Heart right ventricle (tissue), 16 donors: Measurements from ENCODE around the gene GRWD1. TPM values are rescaled to one million over a fixed set of nuclear protein-coding genes. Genes with fewer than 3 reads are reported as not detected.

Source experiments
- ATAC-seq, 8 donors: fragments of 200-7000 bp; cut with Tn5 transposase; one replicate each; pipeline ENCODE4 v1.9.1; 2020; ENCODE audit warnings: mild to moderate bottlenecking in 8 of 8, moderate library complexity in 8 of 8, moderate number of reproducible peaks in 1 of 8
- DNase-seq, 2 donors: peaks; one replicate each; pipeline ENCODE4 v3.0.0-alpha.2; 2020
- H3K27ac ChIP-seq, 10 donors: fragments of 200-600 bp; sonication (generic) in 2 of 10; one replicate each; pipeline versions ENCODE4 v1.5.0 to v1.8.0; 2020 to 2022; ENCODE audit warnings: mild to moderate bottlenecking in 3 of 10
- H3K27me3 ChIP-seq, 7 donors: fragments of 200-600 bp; one replicate each; pipeline ENCODE4 v1.8.0; 2021 to 2022; ENCODE audit warnings: mild to moderate bottlenecking in 2 of 7
- H3K36me3 ChIP-seq, 9 donors: fragments of 200-600 bp; sonication (generic) in 1 of 9; one replicate each; pipeline versions ENCODE4 v1.5.0 to v1.8.0; 2020 to 2022; ENCODE audit warnings: mild to moderate bottlenecking in 2 of 9
- H3K4me1 ChIP-seq, 9 donors: fragments of 200-600 bp; sonication (generic) in 1 of 9; one replicate each; pipeline versions ENCODE4 v1.5.0 to v1.8.0; 2020 to 2022; ENCODE audit warnings: mild to moderate bottlenecking in 4 of 9
- H3K4me3 ChIP-seq, 10 donors: fragments of 200-600 bp; sonication (generic) in 2 of 10; one replicate each; pipeline versions ENCODE4 v1.5.0 to v1.8.0; 2020 to 2022; ENCODE audit warnings: mild to moderate bottlenecking in 7 of 10, moderate library complexity in 2 of 10
- H3K9me3 ChIP-seq, 11 donors: fragments of 200-600 bp in 10 of 11; sonication (generic) in 2 of 11; one replicate each; pipeline versions ENCODE4 v1.5.0 to v1.8.0; 2013 to 2022; ENCODE audit warnings: mild to moderate bottlenecking in 2 of 11, control low read depth in 1 of 11, moderate library complexity in 1 of 11
- CTCF ChIP-seq, 9 donors: fragments of 200-600 bp; sonication (generic) in 2 of 9; IDR thresholded peaks; one replicate each; pipeline versions ENCODE4 v1.5.0 to v1.8.0; 2021 to 2022; ENCODE audit warnings: antibody characterized with exemption in 9 of 9, mild to moderate bottlenecking in 5 of 9, moderate library complexity in 1 of 9
- WGBS, 2 donors: extraction: QIAGEN DNeasy Blood & Tissue Kit; methylation state at CpG; one replicate each; pipeline ENCODE4 v1.1.7; 2013; ENCODE audit warnings: inconsistent platforms in 1 of 2; 5-methylcytosine and 5-hydroxymethylcytosine counted together
- intact Hi-C, 10 donors: fragments of 100-400 bp; cut with DNase I; formaldehyde crosslinking; loops; one replicate each; pipeline versions ENCODE4 v1.11.1 to v1.14.2; 2022
- polyA plus RNA-seq, 2 donors: library from polyadenylated mRNA; stranded (reverse); fragments of 200-250 nt; gene quantifications; one replicate each; pipeline ENCODE4 v1.2.3, GENCODE V29; 2013
- total RNA-seq, 10 donors: library from RNA; stranded (reverse); fragmentation: NEBNext Ultra II Directional in 3 of 10; extraction: Animal tissue kit (Norgen Biotek cat#: 25700) in 3 of 10; gene quantifications; one replicate each; pipeline versions ENCODE4 v1.2.1 to v1.2.4, GENCODE V29; 2021 to 2023
- donor health status: Arrhythmogenic right ventricular cardiomyopathy.
- donor health status: ischemic (EF 13 %, LVEDD 7.1; RV severe dilation, severe dysfunction).
- donor health status: healthy with polysubstance abuse.
- donor health status: DM: no; HTN: yes; CAD: no.
- donor health status: DM: no; HTN: no; CAD: no.
- donor health status: ischemic (EF 25% LVEDD 6.9; RV normal size, moderate dysfunction).
- donor health status: ischemic (EF 25% LVEDD 5.7; RV mildly dilated, moderate dysfunction).
- donor health status: healthy.
- donor health status: DM: yes; HTN: yes; CAD: no.
- donor health status: Ischemic cardiomyopathy.
- donor health status: ischemic (EF 35%, LVEDD 5.7; RV mildly dilated, moderate dysfunction).
- donor health status: nonischemic (EF 11% LVEDD 7.7; RV severe dilation, severe dysfunction).
- donor health status: DM: yes; HTN: yes; CAD: no.
- donor health status: PGD.
- donor health status: ischemic (EF 29% LVEDD 5.4; RV normal size, mild dysfunction).
- donor health status: nonischemic (EF 23%, LVEDD 6.1; RV moderate dilation, normal function).

Gene GRWD1
- total and polyA plus RNA-seq, 12 donors: 5.6 to 26.2 (median 17.0) TPM

- no peak for ATAC-seq
Measured at GRCh38 chr19:48418317-48419064, 27.3 kb upstream of the GRWD1 start.

GRCh38 chr19:48419158-48419920, 26.4 kb upstream of the GRWD1 start:
- H3K36me3 ChIP-seq: no peaks in the 10 kb centered on the region
- no peak overlapping the region for H3K27ac ChIP-seq
- intact Hi-C loops: no loop called here
- ATAC-seq: peak in 5 of 8 donors; percentile 40 to 67 (median 54)
- peaks cover 0 to 16% (median 4%) of the 10 kb centered on the region in 9 donors for H3K4me1 ChIP-seq
- DNase-seq: no peak
- TF ChIP-seq CTCF (IDR thresholded peaks at IDR 0.05): no peak
- no peak overlapping the region for H3K4me3 ChIP-seq
- WGBS, 2 donors: 67 to 69% methylated on average over 31 of the region's 31 CpGs
- H3K9me3 ChIP-seq: no peaks in the 10 kb centered on the region
- peaks cover 0 to 20% (median 9%) of the 10 kb centered on the region in 7 donors for H3K27me3 ChIP-seq

More at GRCh38 chr19:48418317-48419064, 27.3 kb upstream of the GRWD1 start:
- peaks cover 0 to 16% (median 6%) of the 10 kb centered on the region in 9 donors for H3K4me1 ChIP-seq
- H3K9me3 ChIP-seq: no peaks in the 10 kb centered on the region
- peaks cover 0 to 24% (median 9%) of the 10 kb centered on the region in 7 donors for H3K27me3 ChIP-seq
- 81 to 87% methylated on average over 6 of the region's 6 CpGs for WGBS, 2 donors
- no peak for DNase-seq
- TF ChIP-seq CTCF (IDR thresholded peaks at IDR 0.05): no peak
- no peaks in the 10 kb centered on the region for H3K36me3 ChIP-seq
- no peak overlapping the region for H3K4me3 ChIP-seq
- intact Hi-C loops: no loop called here
- H3K27ac ChIP-seq: no peak overlapping the region

- H3K4me3 ChIP-seq: no peak overlapping the region
- 74 to 77% methylated on average over 16 of the region's 16 CpGs for WGBS, 2 donors
- H3K27ac ChIP-seq: no peak overlapping the region
- H3K27me3 ChIP-seq: peaks cover 0 to 5% (median 0%) of the 10 kb centered on the region in 7 donors
- H3K36me3 ChIP-seq: no peaks in the 10 kb centered on the region
- no peaks in the 10 kb centered on the region for H3K9me3 ChIP-seq
- intact Hi-C loops: no loop called here
- DNase-seq (no peak), ATAC-seq (no peak)
- TF ChIP-seq CTCF (IDR thresholded peaks at IDR 0.05): no peak
- peaks cover 0 to 15% (median 0%) of the 10 kb centered on the region in 9 donors for H3K4me1 ChIP-seq
Measured at GRCh38 chr19:48421548-48421947, 24.2 kb upstream of the GRWD1 start.

GRCh38 chr19:48424694-48425219, 21.0 kb upstream of the GRWD1 start:
- intact Hi-C loops: no loop called here
- DNase-seq: no peak
- H3K9me3 ChIP-seq: no peaks in the 10 kb centered on the region

More at GRCh38 chr19:48424694-48425219, 21.0 kb upstream of the GRWD1 start:
- WGBS, 2 donors: 35 to 36% methylated on average over 8 of the region's 8 CpGs
- Histone ChIP-seq H3K27ac (peak overlapping the region in 2 of 10 donors; percentile 15 to 65), H3K4me3 (no peak overlapping the region), H3K4me1 (peaks cover 0 to 13% (median 0%) of the 10 kb centered on the region in 9 donors), H3K27me3 (no peaks in the 10 kb centered on the region), H3K36me3 (no peaks in the 10 kb centered on the region)
- peak in 5 of 8 donors; percentile 27 to 72 (median 41) for ATAC-seq
- no peak for TF ChIP-seq CTCF (IDR thresholded peaks at IDR 0.05)
